CD4-positive, alpha-beta T cell treated with Interleukin-4 for 4 hours (primary cell): ENCODE measurements around the gene FLOT1.

Source experiments
- DNase-seq: peaks from one replicate; pipeline ENCODE4 v3.0.0-alpha.2; 2020

FLOT1 gene

GRCh38 chr6:30742316-30743098, at the start of gene FLOT1:
Gene FLOT1, minus strand, starts transcription at chr6:30742687. Its CDS starts 498 bp downstream, at chr6:30742189.
- peak; percentile 88 for DNase-seq

- DNase-seq: no peak
These were observed 48.4 kb upstream of the FLOT1 start for GRCh38 chr6:30790724-30791383.

- no peak for DNase-seq
These were observed 47.1 kb upstream of the FLOT1 start for GRCh38 chr6:30789606-30790005.

GRCh38 chr6:30787954-30788353, 45.5 kb upstream of the FLOT1 start:
- peak; percentile 13 for DNase-seq

- DNase-seq: no peak
These were observed 40.0 kb upstream of the FLOT1 start for GRCh38 chr6:30782425-30783014.

- peak; percentile 33 for DNase-seq
These were observed 39.4 kb upstream of the FLOT1 start for GRCh38 chr6:30781743-30782424.

GRCh38 chr6:30781395-30781742, 38.9 kb upstream of the FLOT1 start:
- DNase-seq: no peak

- DNase-seq: no peak
These were observed 38.1 kb upstream of the FLOT1 start for GRCh38 chr6:30780642-30780920.

- DNase-seq: no peak
These were observed 37.6 kb upstream of the FLOT1 start for GRCh38 chr6:30779850-30780641.

GRCh38 chr6:30778001-30778635, 35.6 kb upstream of the FLOT1 start:
- no peak for DNase-seq

GRCh38 chr6:30777155-30777485, 34.6 kb upstream of the FLOT1 start:
- no peak for DNase-seq

- DNase-seq: no peak
These were observed 34.1 kb upstream of the FLOT1 start for GRCh38 chr6:30776390-30777154.

- DNase-seq: no peak
These were observed 32.6 kb upstream of the FLOT1 start for GRCh38 chr6:30775104-30775503.

- DNase-seq: no peak
These were observed 32.2 kb upstream of the FLOT1 start for GRCh38 chr6:30774701-30775100.

GRCh38 chr6:30770592-30770991, 28.1 kb upstream of the FLOT1 start:
- no peak for DNase-seq

- no peak for DNase-seq
These were observed 27.5 kb upstream of the FLOT1 start for GRCh38 chr6:30769853-30770524.

- peak; percentile 75 for DNase-seq
These were observed 26.8 kb upstream of the FLOT1 start for GRCh38 chr6:30769088-30769852.

GRCh38 chr6:30768634-30769087, 26.2 kb upstream of the FLOT1 start:
- no peak for DNase-seq

GRCh38 chr6:30767944-30768301, 25.4 kb upstream of the FLOT1 start:
- no peak for DNase-seq

GRCh38 chr6:30767158-30767943, 24.9 kb upstream of the FLOT1 start:
- no peak for DNase-seq
